ENCODE data around the gene WDFY3. TPM values are rescaled to one million over a fixed set of nuclear protein-coding genes. Genes with fewer than 3 reads are reported as not detected.

Gene WDFY3
- total RNA-seq, 1 donor from 2014 or later = 89.5 TPM

GRCh38 chr4:84727491-84727890 lies 239.0 kb downstream of the WDFY3 start:
- Histone ChIP-seq H3K4me3 (ENCODE audit: insufficient read depth, low read depth, low read length) (no peak overlapping the region), H3K4me2 (ENCODE audit: low read length) (no peak overlapping the region)

DNA sequence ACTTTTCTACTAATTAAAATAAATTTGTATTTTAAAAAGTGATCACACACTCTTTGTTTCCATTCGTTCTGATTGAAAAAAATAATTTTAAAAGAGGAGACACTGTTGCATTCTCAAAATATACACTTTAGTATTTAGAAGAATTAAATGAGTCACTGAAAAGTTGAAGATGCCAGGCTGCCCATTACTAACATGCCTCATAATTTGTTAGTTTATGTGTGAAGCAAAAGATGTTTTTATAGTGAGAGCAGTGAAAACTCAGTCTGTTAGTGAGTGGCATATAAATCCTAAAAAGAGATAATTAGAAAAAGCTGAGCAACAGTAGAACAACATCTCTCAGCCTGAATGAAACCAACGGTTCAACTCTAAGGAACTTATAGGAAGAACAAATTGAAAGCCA lies 240.1 kb downstream of the WDFY3 start:
- Histone ChIP-seq H3K79me2 (ENCODE audit: insufficient read depth, low read length) (no peaks in the 10 kb centered on the region), H3K27ac (ENCODE audit: low read depth, low read length) (no peak overlapping the region)

More at GRCh38 chr4:84727491-84727890, 239.0 kb downstream of the WDFY3 start:
- Mint-ChIP-seq H3K9me3 (ENCODE audit: unreplicated experiment) (no peaks in the 10 kb centered on the region), H3K4me1 (ENCODE audit: low read depth, unreplicated experiment) (no peaks in the 10 kb centered on the region), H3K27me3 (ENCODE audit: low read depth, unreplicated experiment) (no peaks in the 10 kb centered on the region), H3K27ac (ENCODE audit: unreplicated experiment) (no peak overlapping the region), H3K4me3 (ENCODE audit: unreplicated experiment) (no peak overlapping the region), H3K36me3 (ENCODE audit: low read depth, unreplicated experiment) (peaks cover 6% of the 10 kb centered on the region)
- no peaks in the 10 kb centered on the region for H3K4me1 ChIP-seq (ENCODE audit: insufficient read depth, low read length)
- FAIRE-seq (no peak), DNase-seq (ENCODE audit: low read depth) (no peak)
- H3K27me3 ChIP-seq (ENCODE audit: insufficient read depth, low read length) = no peaks in the 10 kb centered on the region
- no peak overlapping the region for H3K27ac ChIP-seq (ENCODE audit: low read depth, low read length)
- no peak for TF ChIP-seq EZH2 (IDR thresholded peaks at IDR 0.05; ENCODE audit: insufficient read depth, low read length)
- no peak for TF ChIP-seq CTCF (IDR thresholded peaks at IDR 0.05; ENCODE audit: insufficient read depth, low read depth, low read length)
- no peaks in the 10 kb centered on the region for H4K20me1 ChIP-seq (ENCODE audit: insufficient read depth, low read length)
- H3K9me3 ChIP-seq (ENCODE audit: insufficient read depth, low read depth, low read length) = no peaks in the 10 kb centered on the region
- no peaks in the 10 kb centered on the region for H3K79me2 ChIP-seq (ENCODE audit: insufficient read depth, low read length)
- H2AFZ ChIP-seq (ENCODE audit: low read depth, low read length) = no peak overlapping the region
- H3K9ac ChIP-seq (ENCODE audit: low read length) = no peak overlapping the region
- peaks cover 7% of the 10 kb centered on the region for H3K36me3 ChIP-seq (ENCODE audit: insufficient read depth, low read length)

More for the DNA sequence above, 240.1 kb downstream of the WDFY3 start:
- H3K4me2 ChIP-seq (ENCODE audit: low read length) = no peak overlapping the region
- no peaks in the 10 kb centered on the region for H3K4me1 Mint-ChIP-seq (ENCODE audit: low read depth, unreplicated experiment)
- H3K27ac Mint-ChIP-seq (ENCODE audit: unreplicated experiment) = no peak overlapping the region
- H3K27me3 Mint-ChIP-seq (ENCODE audit: low read depth, unreplicated experiment) = no peaks in the 10 kb centered on the region
- H3K27me3 ChIP-seq (ENCODE audit: insufficient read depth, low read length) = no peaks in the 10 kb centered on the region
- no peak overlapping the region for H2AFZ ChIP-seq (ENCODE audit: low read depth, low read length)
- FAIRE-seq (no peak), DNase-seq (ENCODE audit: low read depth) (no peak)
- H3K36me3 ChIP-seq (ENCODE audit: insufficient read depth, low read length) = peaks cover 8% of the 10 kb centered on the region
- H3K4me1 ChIP-seq (ENCODE audit: insufficient read depth, low read length) = no peaks in the 10 kb centered on the region
- H3K4me3 ChIP-seq (ENCODE audit: insufficient read depth, low read depth, low read length) = no peak overlapping the region
- H3K9me3 ChIP-seq (ENCODE audit: insufficient read depth, low read depth, low read length) = no peaks in the 10 kb centered on the region
- no peaks in the 10 kb centered on the region for H4K20me1 ChIP-seq (ENCODE audit: insufficient read depth, low read length)
- no peak overlapping the region for H3K4me3 Mint-ChIP-seq (ENCODE audit: unreplicated experiment)
- no peaks in the 10 kb centered on the region for H3K9me3 Mint-ChIP-seq (ENCODE audit: unreplicated experiment)
- H3K9ac ChIP-seq (ENCODE audit: low read length) = no peak overlapping the region
- peaks cover 7% of the 10 kb centered on the region for H3K36me3 Mint-ChIP-seq (ENCODE audit: low read depth, unreplicated experiment)
- TF ChIP-seq CTCF (IDR thresholded peaks at IDR 0.05; ENCODE audit: insufficient read depth, low read depth, low read length) = no peak
- TF ChIP-seq EZH2 (IDR thresholded peaks at IDR 0.05; ENCODE audit: insufficient read depth, low read length) = no peak
